Astrocyte (in vitro differentiated cells and primary cell): ENCODE data around the gene KRTCAP2. TPM values are rescaled to one million over a fixed set of nuclear protein-coding genes. Genes with fewer than 3 reads are reported as not detected.
"Not testable (repeated sequence)": the region's sequence is repeated elsewhere in the genome, so short reads cannot be mapped to it uniquely, and the experiment has no call there.

ENCODE experiments used
- DNase-seq: peaks from one replicate; pipeline ENCODE4 v3.0.0-alpha.2; 2010; ENCODE audit warnings: low read depth
- FAIRE-seq: peaks from 2 replicates; lab custom pipeline; 2011; peaks lifted over from hg19 to GRCh38; lab: Jason Lieb, UNC
- H2AFZ ChIP-seq: 2 replicates; pipeline ENCODE4 v1.6.0; 2012; ENCODE audit warnings: low read depth, low read length, inconsistent platforms
- H3K27ac ChIP-seq: 2 replicates; pipeline ENCODE4 v1.5.1; 2011; ENCODE audit warnings: low read depth, low read length, inconsistent platforms
- H3K27me3 ChIP-seq: 2 replicates; pipeline ENCODE4 v1.6.0; 2011; ENCODE audit warnings: low read length, inconsistent platforms; ENCODE audit not compliant: insufficient read depth
- H3K36me3 ChIP-seq: 2 replicates; pipeline ENCODE4 v1.5.1; 2011; ENCODE audit warnings: low read length, inconsistent platforms; ENCODE audit not compliant: insufficient read depth
- H3K4me1 ChIP-seq: 2 replicates; pipeline ENCODE4 v1.5.1; 2011; ENCODE audit warnings: low read length, inconsistent platforms; ENCODE audit not compliant: insufficient read depth
- H3K4me2 ChIP-seq: 2 replicates; pipeline ENCODE4 v1.6.0; 2012; ENCODE audit warnings: low read length, inconsistent platforms
- H3K4me3 ChIP-seq: 2 replicates; pipeline ENCODE4 v1.5.1; 2011; ENCODE audit warnings: low read depth, mild to moderate bottlenecking, low read length, inconsistent platforms; ENCODE audit not compliant: insufficient read depth
- H3K79me2 ChIP-seq: 2 replicates; pipeline ENCODE4 v1.6.0; 2012; ENCODE audit warnings: mild to moderate bottlenecking, low read length, inconsistent platforms; ENCODE audit not compliant: insufficient read depth
- H3K9ac ChIP-seq: 2 replicates; pipeline ENCODE4 v1.6.0; 2012; ENCODE audit warnings: mild to moderate bottlenecking, low read length, inconsistent platforms
- H3K9me3 ChIP-seq: 2 replicates; pipeline ENCODE4 v1.5.1; 2012; ENCODE audit warnings: low read depth, mild to moderate bottlenecking, low read length, inconsistent platforms; ENCODE audit not compliant: insufficient read depth
- H4K20me1 ChIP-seq: 2 replicates; pipeline ENCODE4 v1.6.0; 2012; ENCODE audit warnings: low read length, inconsistent platforms; ENCODE audit not compliant: insufficient read depth
- H3K27ac Mint-ChIP-seq: one replicate; pipeline ENCODE4 v1.8.0; 2021; ENCODE audit warnings: mild to moderate bottlenecking, mixed read lengths; ENCODE audit not compliant: unreplicated experiment
- H3K27me3 Mint-ChIP-seq: one replicate; pipeline ENCODE4 v1.8.0; 2021; ENCODE audit warnings: low read depth, mixed read lengths; ENCODE audit not compliant: unreplicated experiment
- H3K36me3 Mint-ChIP-seq: one replicate; pipeline ENCODE4 v1.8.0; 2021; ENCODE audit warnings: low read depth, mixed read lengths; ENCODE audit not compliant: unreplicated experiment
- H3K4me1 Mint-ChIP-seq: one replicate; pipeline ENCODE4 v1.8.0; 2021; ENCODE audit warnings: low read depth, mixed read lengths; ENCODE audit not compliant: unreplicated experiment
- H3K4me3 Mint-ChIP-seq: one replicate; pipeline ENCODE4 v1.8.0; 2021; ENCODE audit warnings: mild to moderate bottlenecking, moderate library complexity, mixed read lengths; ENCODE audit not compliant: unreplicated experiment
- H3K9me3 Mint-ChIP-seq: one replicate; pipeline ENCODE4 v1.8.0; 2021; ENCODE audit warnings: mild to moderate bottlenecking, mixed read lengths; ENCODE audit not compliant: unreplicated experiment
- CTCF ChIP-seq: IDR thresholded peaks from 2 replicates; pipeline ENCODE4 v1.5.1; 2011; ENCODE audit warnings: low read depth, mild to moderate bottlenecking, inconsistent platforms, low read length, moderate library complexity; ENCODE audit not compliant: insufficient read depth
- EZH2 ChIP-seq: IDR thresholded peaks from 2 replicates; pipeline ENCODE4 v1.6.1; 2012; ENCODE audit warnings: mild to moderate bottlenecking, low read length, inconsistent platforms; ENCODE audit not compliant: insufficient read depth
- total RNA-seq: library from RNA; stranded (reverse); gene quantifications from 2 replicates; pipeline ENCODE4 v1.2.1, GENCODE V29; 2021

Gene KRTCAP2
- total RNA-seq, 1 donor from 2014 or later = 161 TPM

GRCh38 chr1:155218854-155219591 is 45.9 kb upstream of the KRTCAP2 start:
- Mint-ChIP-seq H3K27ac (peak overlapping the region; percentile 62), H3K27me3 (no peaks in the 10 kb centered on the region), H3K4me1 (peaks cover 2% of the 10 kb centered on the region), H3K36me3 (peaks cover 4% of the 10 kb centered on the region), H3K4me3 (peak overlapping the region; percentile 22), H3K9me3 (no peaks in the 10 kb centered on the region)
- Histone ChIP-seq H3K9ac (no peak overlapping the region), H2AFZ (peak overlapping the region; percentile 11), H3K27me3 (no peaks in the 10 kb centered on the region), H3K36me3 (no peaks in the 10 kb centered on the region), H3K4me3 (no peak overlapping the region), H4K20me1 (no peaks in the 10 kb centered on the region), H3K4me2 (peak overlapping the region; percentile 19), H3K27ac (no peak overlapping the region), H3K4me1 (peaks cover under 1% of the 10 kb centered on the region), H3K79me2 (peaks cover 2% of the 10 kb centered on the region), H3K9me3 (no peaks in the 10 kb centered on the region)
- DNase-seq = no peak
- no peak for TF ChIP-seq CTCF
- TF ChIP-seq EZH2 = no peak
- FAIRE-seq = no peak

- not testable (repeated sequence) for H3K27me3 Mint-ChIP-seq, H3K9me3 ChIP-seq, H3K79me2 ChIP-seq, H3K4me1 Mint-ChIP-seq, FAIRE-seq, H3K36me3 Mint-ChIP-seq, DNase-seq, H3K27me3 ChIP-seq, H3K4me3 ChIP-seq, H4K20me1 ChIP-seq, H2AFZ ChIP-seq, H3K4me2 ChIP-seq, H3K27ac ChIP-seq, H3K9ac ChIP-seq, H3K4me1 ChIP-seq, H3K9me3 Mint-ChIP-seq, H3K4me3 Mint-ChIP-seq, H3K36me3 ChIP-seq, H3K27ac Mint-ChIP-seq
Measured at GRCh38 chr1:155214702-155215101, 41.6 kb upstream of the KRTCAP2 start.

- FAIRE-seq, DNase-seq, H3K9me3 Mint-ChIP-seq, H3K27me3 Mint-ChIP-seq, H3K27ac Mint-ChIP-seq, H3K4me3 ChIP-seq, H3K9ac ChIP-seq, H3K9me3 ChIP-seq, H3K36me3 Mint-ChIP-seq, H4K20me1 ChIP-seq, H3K27ac ChIP-seq, H2AFZ ChIP-seq, H3K4me3 Mint-ChIP-seq, H3K27me3 ChIP-seq, H3K36me3 ChIP-seq, H3K4me1 Mint-ChIP-seq, H3K4me2 ChIP-seq: not testable (repeated sequence)
- Histone ChIP-seq H3K4me1 (peaks cover 18% of the 10 kb centered on the region), H3K79me2 (peaks cover 12% of the 10 kb centered on the region)
Measured at GRCh38 chr1:155212051-155212440, 38.9 kb upstream of the KRTCAP2 start.

- not testable (repeated sequence) for H3K4me3 ChIP-seq, H3K36me3 ChIP-seq, H3K4me1 Mint-ChIP-seq, H3K4me3 Mint-ChIP-seq, H3K27me3 ChIP-seq, H2AFZ ChIP-seq, H4K20me1 ChIP-seq, H3K27me3 Mint-ChIP-seq, H3K9me3 Mint-ChIP-seq, H3K36me3 Mint-ChIP-seq, H3K9me3 ChIP-seq, FAIRE-seq
- H3K27ac ChIP-seq = peak overlapping the region; percentile 26
- H3K4me2 ChIP-seq = peak overlapping the region; percentile 26
- DNase-seq = peak; percentile 49
- H3K9ac ChIP-seq = peak overlapping the region; percentile 27
- peak overlapping the region; percentile 44 for H3K27ac Mint-ChIP-seq
- H3K4me1 ChIP-seq = peaks cover 20% of the 10 kb centered on the region
- peaks cover 12% of the 10 kb centered on the region for H3K79me2 ChIP-seq
Measured at GRCh38 chr1:155211381-155212050, 38.4 kb upstream of the KRTCAP2 start.
